Measurements from ENCODE around the gene LRRC59. TPM values are rescaled to one million over a fixed set of nuclear protein-coding genes. Genes with fewer than 3 reads are reported as not detected.
"Not testable (repeated sequence)": the region's sequence is repeated elsewhere in the genome, so short reads cannot be mapped to it uniquely, and the experiment has no call there.

Gene LRRC59
- polyA plus RNA-seq, 10 donors: 48.6 to 77.5 (median 53.2) TPM

DNA sequence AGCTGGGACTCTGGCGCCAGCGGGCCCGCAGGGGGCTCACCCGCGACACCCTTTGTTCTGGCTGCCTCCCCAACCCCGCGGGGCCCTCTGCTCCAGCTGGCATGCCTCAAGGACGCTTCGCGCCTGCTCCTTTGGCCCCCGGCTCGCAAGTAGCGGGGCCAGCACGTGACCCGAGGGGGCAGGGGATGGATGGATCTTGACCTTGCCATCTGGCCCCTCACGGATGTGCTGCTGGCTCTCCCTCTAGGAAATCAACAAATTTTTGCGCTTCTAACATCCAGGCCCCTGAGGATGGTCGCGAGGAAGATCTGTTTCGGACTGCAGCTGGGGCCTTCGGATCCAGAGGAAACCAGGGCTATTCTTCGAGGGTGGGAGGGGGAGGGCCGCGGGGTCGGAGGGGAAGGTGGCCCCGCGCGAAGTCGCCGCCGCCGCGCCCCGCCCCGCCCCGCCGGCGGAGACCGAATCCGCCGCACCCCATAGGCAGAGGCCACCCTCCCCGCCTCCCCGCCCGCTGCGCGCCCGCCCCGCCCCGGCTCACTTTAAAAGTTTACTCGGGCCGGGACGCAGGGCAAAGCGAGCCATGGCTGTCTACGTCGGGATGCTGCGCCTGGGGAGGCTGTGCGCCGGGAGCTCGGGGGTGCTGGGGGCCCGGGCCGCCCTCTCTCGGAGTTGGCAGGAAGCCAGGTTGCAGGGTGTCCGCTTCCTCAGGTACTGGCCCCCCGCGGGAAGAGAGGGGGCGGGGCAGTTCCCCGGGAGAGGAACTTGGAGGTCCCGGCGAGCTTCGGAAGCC is 28.6 kb upstream of the LRRC59 start, which contains the start of gene ACSF2:
Gene ACSF2 (plus strand): TSS at position 537 of the 790 bp plus-strand sequence. CDS start 44 bp downstream, at position 581.
- DNase-seq: peak in 2 of 3 donors; percentile 49 to 82

DNA sequence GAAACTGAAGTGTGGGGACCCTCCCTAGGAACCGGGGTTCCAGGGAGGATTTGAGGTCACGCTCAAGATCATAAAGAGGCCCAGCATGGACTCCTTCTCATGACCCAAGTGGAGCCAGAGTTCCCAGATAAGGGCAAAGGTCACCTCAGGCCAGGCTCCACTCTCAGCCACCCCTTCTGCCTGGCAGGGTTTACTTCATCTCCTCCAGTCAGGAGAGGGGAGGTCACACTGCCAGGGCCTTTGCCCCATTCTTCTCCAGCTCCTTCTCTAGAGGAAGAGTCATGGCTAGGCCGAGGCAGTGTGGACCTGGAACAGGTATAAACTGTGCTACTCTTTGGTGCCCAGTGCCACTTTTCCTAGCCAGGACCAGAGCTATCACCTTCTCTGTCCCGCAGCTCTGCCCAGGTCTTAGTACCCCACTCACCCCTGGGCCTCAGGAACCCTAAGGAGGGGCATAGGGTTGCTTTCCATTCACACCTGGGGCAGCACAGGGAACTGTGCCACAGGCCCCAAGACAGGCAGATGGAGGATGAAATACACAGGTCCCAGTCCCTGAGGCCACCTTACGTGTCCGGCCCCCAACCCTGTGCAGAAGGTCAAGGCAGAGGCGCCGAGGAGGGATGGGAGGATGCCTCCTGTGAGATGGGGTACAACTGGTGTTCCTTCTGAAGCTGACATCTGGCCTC is 27.8 kb upstream of the LRRC59 start:
- DNase-seq: no peak

DNA sequence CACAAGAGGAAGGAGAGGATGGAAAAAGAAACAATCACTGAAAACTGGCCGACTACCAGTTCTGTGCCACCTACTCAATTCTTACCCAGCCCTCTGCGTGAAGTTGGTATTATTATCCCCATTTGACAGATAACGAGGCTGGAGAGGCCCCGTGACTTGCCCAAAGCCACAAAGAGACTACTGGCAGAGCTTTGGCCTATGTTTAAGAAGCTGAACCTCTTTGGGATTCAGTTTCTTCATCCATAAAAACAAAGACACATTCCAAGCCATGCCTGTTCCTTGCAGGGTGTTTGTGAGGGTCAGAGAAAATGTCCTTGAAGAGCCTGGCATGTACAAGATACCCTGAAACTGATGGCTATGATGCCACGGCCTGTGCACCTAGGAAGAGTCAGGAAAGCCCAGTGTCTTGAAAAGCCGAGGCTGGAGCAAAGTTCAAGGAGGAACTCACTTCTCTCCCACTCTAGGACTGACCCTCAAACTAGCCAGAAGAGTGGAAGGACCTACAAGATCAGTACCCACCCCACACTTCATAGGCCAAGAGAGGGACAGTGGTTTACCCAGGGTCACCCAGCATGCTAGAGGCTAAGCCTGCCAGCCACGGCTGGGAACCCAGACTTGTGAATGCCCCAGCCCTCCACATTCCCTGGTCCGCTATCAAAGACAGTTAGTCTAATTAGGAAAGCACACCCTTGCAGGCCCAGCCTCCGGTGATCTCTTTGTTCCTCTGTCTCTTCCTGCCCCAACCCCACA is 27.1 kb upstream of the LRRC59 start:
- DNase-seq: no peak

DNA sequence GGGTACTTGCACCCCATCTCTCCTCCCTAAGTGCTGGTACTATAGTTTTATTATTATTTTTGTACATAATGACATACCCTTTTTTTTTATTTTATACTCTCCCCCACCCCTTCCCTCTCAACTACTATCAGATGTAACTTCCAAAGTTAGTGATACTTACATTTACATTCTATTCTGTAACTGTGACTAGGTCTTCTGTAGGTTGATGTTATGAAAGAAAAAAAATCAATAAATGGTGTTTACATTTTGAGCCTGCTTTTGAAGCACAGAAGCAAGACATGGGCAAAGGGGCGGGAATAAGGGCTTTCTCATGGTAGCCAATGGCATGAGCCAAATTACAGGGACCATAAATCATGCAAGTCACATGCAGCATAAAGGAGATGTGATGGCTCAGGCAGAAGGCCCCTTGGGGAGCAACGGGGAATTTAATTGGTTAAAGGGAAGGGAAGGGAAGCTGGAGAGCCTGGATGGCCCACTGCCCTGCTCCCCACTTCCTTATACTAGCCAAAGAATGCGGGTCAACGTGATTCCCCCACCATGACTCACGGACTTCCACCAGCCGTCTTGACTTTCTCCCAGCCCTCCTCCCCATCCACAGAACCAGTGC is 26.3 kb upstream of the LRRC59 start:
- peak in 2 of 3 donors; percentile 35 to 93 for DNase-seq

DNA sequence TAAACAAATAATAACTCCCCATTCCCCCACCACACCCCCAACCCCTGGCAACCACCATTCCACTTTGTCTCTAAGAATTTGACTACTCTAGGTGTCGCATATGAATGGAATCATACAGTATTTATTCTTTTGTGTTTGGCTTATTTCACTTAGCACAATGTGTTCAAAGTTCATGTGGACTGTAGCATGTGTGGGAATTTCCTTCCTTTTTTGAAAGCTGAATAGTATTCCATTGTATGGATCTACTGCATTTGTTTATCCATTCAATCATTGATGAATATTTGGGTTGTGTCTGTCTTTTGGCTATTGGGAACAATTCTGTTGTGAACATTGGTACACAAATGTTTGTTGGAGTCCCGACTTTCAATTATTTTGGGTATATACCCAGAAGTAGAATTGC is 25.4 kb upstream of the LRRC59 start:
- DNase-seq: no peak

DNA sequence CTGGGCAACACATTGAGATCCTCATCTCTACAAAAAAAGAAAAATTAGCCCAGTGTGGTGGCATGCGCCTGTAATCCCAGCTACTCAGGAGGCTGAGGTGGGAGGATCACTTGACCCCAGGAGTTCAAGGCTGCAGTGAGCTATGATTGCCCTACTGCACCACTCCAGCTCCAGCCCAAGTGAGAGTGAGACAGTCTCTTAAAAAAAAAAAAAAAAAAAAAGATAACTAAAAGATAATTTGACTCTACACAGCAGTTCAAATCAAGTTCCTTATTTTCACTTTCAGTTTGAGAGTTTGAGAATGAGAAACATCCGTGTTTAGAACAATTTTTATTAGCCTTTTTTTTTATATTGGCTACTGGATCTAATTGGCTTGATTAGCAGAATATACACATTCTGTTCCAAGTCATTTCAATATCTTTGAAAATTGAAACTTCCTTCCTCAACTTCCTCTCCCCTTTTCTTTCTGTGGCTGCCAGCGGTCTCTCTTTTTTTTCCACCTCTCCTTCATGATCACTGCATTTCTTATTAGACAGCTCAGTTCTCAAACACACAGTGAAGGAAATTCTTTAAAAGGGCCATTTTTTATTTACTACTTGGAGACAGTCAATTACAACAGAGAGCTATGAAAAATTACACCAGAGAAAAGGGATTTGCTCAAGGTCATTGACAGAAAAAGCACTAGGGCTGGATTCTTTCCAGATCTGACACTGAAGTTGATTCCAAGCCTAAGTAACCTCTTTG is 24.2 kb upstream of the LRRC59 start:
- peak in 1 of 3 donors; percentile 40 for DNase-seq

DNA sequence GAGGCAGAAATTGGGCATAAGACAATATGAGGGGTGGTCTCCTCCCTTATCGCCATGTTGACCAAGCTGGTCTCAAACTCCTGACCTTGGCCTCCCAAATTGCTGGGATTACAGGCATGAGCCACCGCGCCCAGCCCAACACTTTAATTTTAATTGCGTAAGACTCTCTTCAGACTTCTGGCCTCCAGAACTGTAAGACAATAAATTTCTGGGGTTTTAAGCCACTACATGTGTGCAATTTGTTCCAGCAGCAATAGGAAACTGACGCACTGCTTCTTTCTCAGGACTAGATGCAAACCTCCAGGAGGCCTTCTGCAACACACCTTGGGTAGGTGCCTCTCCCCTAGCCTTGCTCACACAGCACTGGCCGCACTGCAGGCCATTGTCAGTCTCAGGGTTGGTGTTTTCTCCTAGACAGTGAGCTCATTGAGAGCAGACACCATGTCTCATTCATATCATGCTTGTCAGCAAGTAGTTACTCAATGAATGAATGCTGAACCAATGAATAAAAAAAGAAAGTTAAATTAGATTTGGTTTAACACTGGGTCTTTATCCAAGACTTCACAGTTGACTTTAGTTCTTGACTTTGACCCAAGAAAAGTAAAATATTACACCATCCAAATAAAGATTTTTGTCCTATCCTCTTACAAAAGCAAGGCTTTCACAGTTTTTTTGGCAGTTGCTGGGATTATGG is 23.2 kb upstream of the LRRC59 start:
- DNase-seq: no peak

DNA sequence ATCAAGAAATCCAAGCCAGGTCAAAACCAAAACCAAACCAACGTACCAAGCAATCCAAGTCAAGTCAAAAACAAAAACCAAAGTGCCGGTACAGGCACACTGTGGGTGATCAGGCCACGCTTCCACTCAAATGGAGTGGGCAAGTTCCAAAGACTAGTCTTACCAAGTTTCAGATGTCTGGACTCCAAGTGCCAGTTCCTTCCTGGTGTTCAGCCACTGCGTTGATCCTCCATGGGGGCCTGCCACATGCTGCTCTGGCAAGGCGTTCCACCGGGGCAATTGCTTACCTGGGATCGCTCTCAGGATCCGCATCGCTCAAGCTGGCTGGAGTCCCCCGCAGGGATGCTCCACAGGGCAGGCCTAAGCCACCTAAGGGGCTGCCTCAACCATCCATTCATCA is 22.3 kb upstream of the LRRC59 start:
- DNase-seq: not testable (repeated sequence)

DNA sequence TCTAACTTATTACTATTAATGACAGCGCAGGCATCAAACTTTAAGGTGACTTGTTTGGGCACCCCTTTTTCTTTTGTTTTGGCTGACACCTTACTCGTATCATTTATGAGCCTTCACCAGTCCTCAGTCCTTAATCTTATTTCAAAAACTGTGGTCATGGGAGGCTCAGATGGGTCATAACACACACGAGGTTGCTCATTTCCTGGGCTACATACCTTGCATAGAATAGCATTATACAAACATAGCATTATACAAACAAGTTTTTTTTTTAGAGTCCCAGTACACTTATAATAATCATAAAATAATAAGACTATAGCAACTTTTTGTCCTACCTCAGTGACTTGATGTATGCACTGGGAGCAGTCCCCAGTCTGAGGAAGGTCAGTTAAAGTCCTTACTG is 17.5 kb upstream of the LRRC59 start:
- no peak for DNase-seq

DNA sequence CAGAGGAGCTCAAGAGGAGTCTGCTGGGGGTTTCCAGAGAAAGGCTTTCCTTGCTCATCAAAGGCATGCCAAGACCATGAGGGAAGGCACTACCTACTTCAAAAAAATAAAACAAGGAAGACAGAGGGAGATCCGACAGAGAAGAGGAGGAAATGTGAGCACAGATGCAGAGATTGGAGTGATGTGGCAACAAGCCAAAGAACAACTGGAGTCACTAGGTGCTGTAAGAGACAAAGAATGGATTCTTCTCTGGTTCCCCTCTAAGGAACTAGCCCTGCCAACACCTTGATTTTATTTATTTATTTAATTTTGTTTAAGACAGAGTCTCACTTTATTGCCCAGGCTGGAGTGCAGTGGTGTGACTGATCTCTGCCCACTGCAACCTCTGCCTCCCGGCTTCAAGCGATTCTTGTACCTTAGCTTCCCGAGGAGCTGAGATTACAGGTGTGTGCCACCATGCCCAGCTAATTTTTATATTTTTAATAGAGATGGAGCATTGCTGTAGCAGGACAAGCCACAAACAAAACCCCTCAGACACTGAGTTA is 14.9 kb upstream of the LRRC59 start:
- no peak for DNase-seq

DNA sequence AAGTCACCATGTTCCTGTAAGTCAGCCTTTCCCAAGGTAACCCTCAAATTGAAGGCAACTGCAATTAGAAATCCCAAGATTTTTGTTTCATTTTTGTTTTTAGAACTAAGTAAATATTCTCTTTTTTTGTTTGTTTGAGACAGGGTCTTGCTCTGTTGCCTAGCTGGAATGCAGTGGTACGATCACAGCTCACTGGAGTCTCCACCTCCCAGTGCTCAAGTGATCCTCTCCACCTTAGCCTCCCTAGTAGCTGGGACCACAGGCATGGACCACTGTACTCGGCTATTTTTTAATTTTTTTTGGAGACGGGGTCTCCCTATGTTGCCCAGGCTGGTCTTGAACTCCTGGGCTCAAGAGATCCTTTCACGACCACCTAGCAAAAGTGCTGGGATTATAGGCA is 10.6 kb upstream of the LRRC59 start:
- DNase-seq: no peak

DNA sequence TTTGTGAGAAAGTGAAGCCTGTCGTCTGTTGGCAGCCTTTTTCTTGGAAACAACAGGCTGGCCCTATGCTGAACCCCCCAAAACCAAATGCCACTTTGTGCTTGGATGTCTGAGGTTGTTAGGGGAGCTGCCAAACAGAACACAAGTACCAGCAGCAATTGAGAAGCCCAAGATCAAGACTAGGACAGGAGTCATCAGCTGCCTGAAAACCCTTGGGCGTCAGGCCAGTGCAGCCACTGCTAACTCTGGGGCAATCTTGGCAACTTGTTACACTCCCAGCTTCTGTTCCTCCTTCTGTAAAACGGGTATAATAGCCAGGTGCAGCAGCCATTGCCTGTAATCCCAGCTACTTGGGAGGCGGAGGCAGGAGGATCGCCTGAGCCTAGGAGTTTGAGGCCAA is 9.3 kb upstream of the LRRC59 start:
- DNase-seq: no peak

DNA sequence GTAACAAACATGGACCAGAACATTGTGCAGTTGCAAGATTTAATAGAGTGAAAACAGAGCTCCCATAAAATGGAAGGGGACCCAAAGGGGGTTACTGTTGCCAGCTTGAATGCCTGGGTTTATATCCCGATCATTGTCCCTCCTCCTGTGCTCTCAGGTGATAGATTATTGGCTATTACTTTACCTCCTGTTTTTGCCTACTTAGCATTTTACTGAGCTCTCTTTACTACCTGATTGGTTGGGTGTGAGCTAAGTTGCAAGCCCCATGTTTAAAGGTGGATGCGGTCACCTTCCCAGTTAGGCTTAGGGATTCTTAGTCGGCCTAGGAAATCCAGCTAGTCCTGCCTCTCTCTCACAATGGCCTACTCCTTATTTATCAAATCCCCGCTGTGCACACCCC is 8.0 kb upstream of the LRRC59 start:
- not testable (repeated sequence) for DNase-seq

DNA sequence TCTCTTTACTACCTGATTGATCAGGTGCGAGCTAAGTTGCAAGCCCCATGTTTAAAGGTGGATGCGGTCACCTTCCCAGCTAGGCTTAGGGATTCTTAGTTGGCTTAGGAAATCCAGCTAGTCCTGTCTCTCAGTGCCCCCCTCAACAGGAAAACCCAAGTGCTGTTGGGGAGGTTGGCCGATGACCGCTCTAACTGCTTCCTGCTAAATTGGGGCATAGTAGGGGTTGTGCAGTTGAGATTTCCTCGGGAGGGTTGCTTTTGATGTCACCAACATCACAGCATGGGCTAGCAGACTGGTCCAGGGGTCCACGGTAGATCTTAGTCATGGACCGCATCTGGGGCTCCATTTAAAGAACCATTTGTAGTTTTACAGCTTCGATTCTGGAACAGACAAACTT is 2.3 kb upstream of the LRRC59 start:
- DNase-seq: not testable (repeated sequence)

DNA sequence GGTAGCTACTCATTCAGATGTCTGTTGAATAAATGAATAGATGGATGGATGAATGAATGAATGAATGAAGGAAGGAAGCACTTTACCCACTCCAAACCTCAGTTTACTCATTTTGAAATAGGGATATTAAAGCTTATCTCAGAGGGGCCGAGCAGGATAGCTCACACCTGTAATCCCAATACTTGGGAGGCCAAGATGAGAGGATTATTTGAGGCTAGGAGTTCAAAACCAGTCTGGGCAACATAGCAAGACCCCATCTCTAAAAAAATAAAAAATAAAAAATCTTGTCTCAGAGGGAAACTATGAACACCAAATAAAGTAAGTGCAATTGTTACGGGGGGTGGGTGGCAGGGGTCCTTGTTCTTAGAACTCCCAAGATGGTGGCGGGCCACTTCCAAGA is 1.3 kb upstream of the LRRC59 start:
- DNase-seq: not testable (repeated sequence)

DNA sequence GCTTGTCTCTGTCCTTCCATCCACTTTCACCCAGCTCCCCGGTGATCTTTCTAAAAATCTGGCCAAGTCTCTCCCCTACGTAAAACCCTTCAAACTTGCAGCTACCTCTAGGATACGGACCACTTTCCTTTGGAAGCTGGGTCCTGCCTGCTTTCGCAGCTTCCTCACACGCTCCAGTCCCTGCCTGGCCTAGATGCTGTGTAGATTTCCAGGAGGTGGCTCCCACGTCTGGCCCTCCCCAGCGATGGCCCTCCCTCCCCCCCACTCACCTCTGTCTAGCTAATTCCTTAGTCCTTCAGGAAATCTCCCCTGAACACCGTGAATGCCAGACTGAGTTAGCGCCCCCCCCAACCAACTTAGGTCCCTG is 579 bp upstream of the LRRC59 start:
- DNase-seq: peak in 1 of 3 donors; percentile 5

DNA sequence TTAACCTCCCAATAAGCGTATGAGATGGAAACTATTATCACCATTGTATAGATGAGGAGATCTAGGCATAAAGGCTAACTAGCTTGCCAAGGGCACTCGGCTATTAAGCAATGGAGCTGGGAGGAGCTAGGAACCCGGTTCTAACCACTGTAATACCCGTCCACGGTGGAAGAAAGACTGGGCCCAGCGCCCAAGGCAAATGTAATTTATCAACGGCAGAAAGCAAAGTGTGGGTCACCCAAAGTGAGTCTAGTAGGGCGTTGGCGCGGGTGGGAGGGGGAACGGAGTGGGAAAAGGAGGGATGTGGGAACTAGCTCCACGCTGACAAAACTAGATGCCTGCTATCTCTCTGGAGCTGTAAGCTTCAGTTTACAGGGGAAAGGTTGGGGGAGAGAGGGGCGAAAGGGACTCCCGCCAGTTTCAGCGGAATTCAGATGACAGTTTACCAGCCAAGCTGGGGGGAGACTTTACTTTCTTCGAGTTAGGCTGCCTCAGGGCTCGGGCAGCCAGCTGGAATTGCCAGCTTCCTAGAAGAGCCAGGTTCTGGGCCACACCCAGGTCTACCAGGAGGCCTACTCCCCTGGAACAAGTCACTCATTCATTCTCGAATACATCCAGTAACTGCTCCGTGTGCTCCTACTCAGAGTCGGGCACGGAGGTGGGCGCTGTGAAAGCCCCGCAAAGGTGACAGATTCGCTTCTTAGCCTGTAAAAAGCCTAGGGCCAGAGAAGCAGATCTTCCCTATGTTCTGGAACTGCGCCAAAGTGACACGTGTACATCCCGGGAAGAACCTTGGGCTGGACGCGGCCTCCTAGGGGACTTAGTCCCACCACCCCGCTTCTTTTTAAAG is 837 bp downstream of the LRRC59 start:
- DNase-seq: peak; percentile 28 to 75 (median 66)

DNA sequence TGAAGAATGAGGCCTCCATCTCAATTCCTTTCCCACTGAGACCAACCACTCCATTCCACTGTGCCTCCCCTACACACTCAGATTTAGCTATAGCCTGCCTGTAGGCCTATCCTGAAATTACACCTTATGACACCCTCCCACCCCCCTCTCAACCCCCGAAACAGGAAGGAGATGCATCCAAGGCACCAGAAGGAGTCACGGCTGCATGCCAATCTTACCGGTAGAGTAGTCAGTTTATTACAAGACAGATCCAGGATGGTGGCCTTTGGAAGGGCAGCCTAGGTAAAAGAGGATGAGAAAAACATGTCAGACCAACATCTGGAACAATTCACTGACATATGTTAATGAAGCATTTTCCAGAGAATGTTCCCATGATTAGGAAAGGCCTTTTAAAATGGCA is 2.6 kb downstream of the LRRC59 start:
- DNase-seq: no peak

DNA sequence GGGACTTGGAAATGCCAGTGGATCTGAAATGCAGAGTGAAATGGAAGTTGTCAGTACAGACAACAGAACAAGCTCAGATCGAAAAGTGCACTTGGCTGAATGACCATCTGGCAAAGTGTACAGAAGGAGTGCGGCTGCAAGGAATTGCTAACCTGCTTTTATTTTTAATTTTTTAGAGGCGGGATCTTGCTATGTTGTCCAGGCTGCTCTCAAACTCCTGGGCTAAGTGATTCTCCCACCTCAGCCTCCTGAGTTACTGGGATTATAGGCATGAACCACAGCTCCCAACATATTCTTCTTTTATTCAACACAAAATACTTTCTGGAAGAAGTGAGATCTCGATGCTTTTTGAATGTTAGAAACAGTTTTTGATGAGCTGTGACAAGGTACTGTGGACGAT is 3.6 kb downstream of the LRRC59 start:
- no peak for DNase-seq

Measured in muscle of back (tissue), 11 donors.